Effector memory CD4-positive, alpha-beta T cell (primary cell): ENCODE measurements around the gene ZNG1A.
"Not testable (repeated sequence)": the region's sequence is repeated elsewhere in the genome, so short reads cannot be mapped to it uniquely, and the experiment has no call there.

Source experiments
- DNase-seq, 3 donors: peaks; one replicate each; pipeline ENCODE4 v3.0.0-alpha.2; 2020
- H3K27ac ChIP-seq: 2 replicates; pipeline ENCODE4 v1.7.0; 2013; ENCODE audit warnings: mild to moderate bottlenecking, low read length, moderate library complexity; ENCODE audit not compliant: insufficient read depth, poor library complexity, severe bottlenecking
- H3K27me3 ChIP-seq: replicated peaks from 2 replicates; pipeline ENCODE4 v1.7.0; 2013; ENCODE audit warnings: mild to moderate bottlenecking, low read length; ENCODE audit not compliant: insufficient read depth, control insufficient read depth, poor library complexity, severe bottlenecking
- H3K36me3 ChIP-seq: 2 replicates; pipeline ENCODE4 v1.7.0; 2013; ENCODE audit warnings: mild to moderate bottlenecking, low read length, moderate library complexity; ENCODE audit not compliant: control insufficient read depth, insufficient read depth
- H3K4me1 ChIP-seq: 2 replicates; pipeline ENCODE4 v1.7.0; 2013; ENCODE audit warnings: low read length, mild to moderate bottlenecking; ENCODE audit not compliant: control insufficient read depth, insufficient read depth, poor library complexity, severe bottlenecking
- H3K4me3 ChIP-seq: 2 replicates; pipeline ENCODE4 v1.7.0; 2013; ENCODE audit warnings: low read length, low read depth, mild to moderate bottlenecking; ENCODE audit not compliant: insufficient read depth, poor library complexity, severe bottlenecking
- H3K9me3 ChIP-seq: 2 replicates; pipeline ENCODE4 v1.7.0; 2013; ENCODE audit warnings: mild to moderate bottlenecking, low read length, moderate library complexity; ENCODE audit not compliant: control insufficient read depth

The ZNG1A gene

GRCh38 chr9:99867-100266 is 79.0 kb downstream of the ZNG1A start:
- not testable (repeated sequence) for DNase-seq, H3K9me3 ChIP-seq, H3K36me3 ChIP-seq, H3K4me1 ChIP-seq, H3K27ac ChIP-seq, H3K4me3 ChIP-seq, H3K27me3 ChIP-seq

- DNase-seq, H3K9me3 ChIP-seq, H3K4me3 ChIP-seq, H3K27ac ChIP-seq, H3K36me3 ChIP-seq, H3K4me1 ChIP-seq, H3K27me3 ChIP-seq: not testable (repeated sequence)
These were observed 80.1 kb downstream of the ZNG1A start for GRCh38 chr9:98775-99174.

- H3K27me3 ChIP-seq, H3K4me3 ChIP-seq, H3K4me1 ChIP-seq, H3K36me3 ChIP-seq, H3K27ac ChIP-seq, H3K9me3 ChIP-seq, DNase-seq: not testable (repeated sequence)
These were observed 83.9 kb downstream of the ZNG1A start for GRCh38 chr9:94992-95391.

GRCh38 chr9:94323-94722 is 84.5 kb downstream of the ZNG1A start:
- not testable (repeated sequence) for DNase-seq, H3K36me3 ChIP-seq, H3K4me1 ChIP-seq, H3K9me3 ChIP-seq, H3K27ac ChIP-seq, H3K4me3 ChIP-seq, H3K27me3 ChIP-seq

- H3K4me3 ChIP-seq, H3K9me3 ChIP-seq, DNase-seq, H3K27me3 ChIP-seq, H3K27ac ChIP-seq, H3K4me1 ChIP-seq, H3K36me3 ChIP-seq: not testable (repeated sequence)
These were observed 84.9 kb downstream of the ZNG1A start for GRCh38 chr9:93909-94308.

- H3K4me1 ChIP-seq, H3K9me3 ChIP-seq, H3K27ac ChIP-seq: not testable (repeated sequence)
These were observed 88.0 kb downstream of the ZNG1A start for GRCh38 chr9:90851-91250.

GRCh38 chr9:88396-89037 is 90.3 kb downstream of the ZNG1A start:
- H3K4me3 ChIP-seq, H3K27me3 ChIP-seq, DNase-seq, H3K9me3 ChIP-seq, H3K27ac ChIP-seq, H3K4me1 ChIP-seq, H3K36me3 ChIP-seq: not testable (repeated sequence)

More at GRCh38 chr9:90851-91250, 88.0 kb downstream of the ZNG1A start:
- not testable (repeated sequence) for H3K4me3 ChIP-seq, DNase-seq, H3K36me3 ChIP-seq, H3K27me3 ChIP-seq

- not testable (repeated sequence) for H3K4me3 ChIP-seq, H3K36me3 ChIP-seq, H3K4me1 ChIP-seq, H3K27ac ChIP-seq, H3K9me3 ChIP-seq, H3K27me3 ChIP-seq, DNase-seq
These were observed 91.0 kb downstream of the ZNG1A start for GRCh38 chr9:87860-88259.

GRCh38 chr9:87105-87504 is 91.8 kb downstream of the ZNG1A start:
- H3K9me3 ChIP-seq, H3K4me1 ChIP-seq, H3K27me3 ChIP-seq, H3K4me3 ChIP-seq, H3K36me3 ChIP-seq, DNase-seq, H3K27ac ChIP-seq: not testable (repeated sequence)

GRCh38 chr9:86697-87096 is 92.2 kb downstream of the ZNG1A start:
- not testable (repeated sequence) for DNase-seq

More at GRCh38 chr9:86697-87096, 92.2 kb downstream of the ZNG1A start:
- H3K27ac ChIP-seq, H3K9me3 ChIP-seq, H3K36me3 ChIP-seq, H3K4me1 ChIP-seq, H3K27me3 ChIP-seq, H3K4me3 ChIP-seq: not testable (repeated sequence)
